Heart left ventricle (tissue), 16 donors: ENCODE data around the gene ARL5C. TPM values are rescaled to one million over a fixed set of nuclear protein-coding genes. Genes with fewer than 3 reads are reported as not detected.

Experiments used
- ATAC-seq, 4 donors: fragments of 200-7000 bp; cut with Tn5 transposase; one replicate each; pipeline ENCODE4 v1.9.1; 2020 to 2022; ENCODE audit warnings: moderate library complexity in 4 of 4, mild to moderate bottlenecking in 3 of 4, moderate number of reproducible peaks in 1 of 4
- DNase-seq, 5 donors: peaks; one replicate each; pipeline ENCODE4 v3.0.0-alpha.2; 2020
- H3K27ac ChIP-seq, 12 donors: fragments of 200-600 bp; sonication (generic) in 4 of 12; one replicate each; pipeline versions ENCODE4 v1.5.0 to v1.8.0; 2016 to 2022; ENCODE audit warnings: mild to moderate bottlenecking in 2 of 12
- H3K27me3 ChIP-seq, 9 donors: fragments of 200-600 bp; sonication (generic) in 2 of 9; one replicate each; pipeline versions ENCODE4 v1.5.1 to v1.8.0; 2016 to 2022; ENCODE audit warnings: mild to moderate bottlenecking in 3 of 9
- H3K36me3 ChIP-seq, 9 donors: fragments of 200-600 bp; sonication (generic) in 2 of 9; one replicate each; pipeline versions ENCODE4 v1.5.0 to v1.8.0; 2018 to 2022; ENCODE audit warnings: mild to moderate bottlenecking in 2 of 9
- H3K4me1 ChIP-seq, 12 donors: fragments of 200-600 bp; sonication (generic) in 4 of 12; one replicate each; pipeline versions ENCODE4 v1.5.0 to v1.8.0; 2016 to 2022; ENCODE audit warnings: mild to moderate bottlenecking in 3 of 12
- H3K4me3 ChIP-seq, 12 donors: fragments of 200-600 bp; sonication (generic) in 4 of 12; one replicate each; pipeline versions ENCODE4 v1.5.0 to v1.8.0; 2017 to 2022; ENCODE audit warnings: mild to moderate bottlenecking in 9 of 12, moderate library complexity in 4 of 12
- H3K9me3 ChIP-seq, 12 donors: fragments of 200-600 bp; sonication (generic) in 4 of 12; one replicate each; pipeline versions ENCODE4 v1.5.0 to v1.8.0; 2016 to 2022; ENCODE audit warnings: mild to moderate bottlenecking in 1 of 12
- CTCF ChIP-seq, 12 donors: fragments of 200-600 bp; sonication (generic) in 4 of 12; IDR thresholded peaks; one replicate each; pipeline versions ENCODE4 v1.5.0 to v1.8.0; 2018 to 2022; ENCODE audit warnings: antibody characterized with exemption in 12 of 12, mild to moderate bottlenecking in 5 of 12
- POLR2A ChIP-seq, 2 donors: fragments of 450-650 bp; IDR thresholded peaks; one replicate each; pipeline ENCODE4 v1.6.1; 2017; ENCODE audit warnings: antibody characterized with exemption in 2 of 2, mild to moderate bottlenecking in 2 of 2, moderate library complexity in 2 of 2
- WGBS, 4 donors: extraction: QIAGEN DNeasy Blood & Tissue Kit in 2 of 4; methylation state at CpG; one replicate each; pipeline versions ENCODE4 v1.1.5 to v1.1.7; 2013 to 2018; 5-methylcytosine and 5-hydroxymethylcytosine counted together
- intact Hi-C, 10 donors: fragments of 100-400 bp; cut with DNase I; formaldehyde crosslinking; loops; one replicate each; pipeline versions ENCODE4 v1.11.1 to v1.14.2; 2022
- polyA plus RNA-seq, 2 donors: library from polyadenylated mRNA; stranded (reverse); fragments of 200-250 nt; gene quantifications; one replicate each; pipeline ENCODE4 v1.2.3, GENCODE V29; 2013
- total RNA-seq, 9 donors: library from RNA; depleted of rRNA in 2 of 9; stranded (reverse); fragments of >200 nt in 2 of 9; fragmentation: NEBNext Ultra II Directional in 3 of 9; extraction: Animal tissue kit (Norgen Biotek cat#: 25700) in 3 of 9; gene quantifications; one replicate each; pipeline versions ENCODE4 v1.1.0 to v1.2.4, GENCODE V29; 2016 to 2023
- donor health status: ischemic (EF 13 %, LVEDD 7.1; RV severe dilation, severe dysfunction).
- donor health status: healthy with polysubstance abuse.
- donor health status: DM: no; HTN: yes; CAD: no.
- donor health status: DM: no; HTN: no; CAD: no.
- donor health status: ischemic (EF 25% LVEDD 6.9; RV normal size, moderate dysfunction).
- donor health status: ischemic (EF 25% LVEDD 5.7; RV mildly dilated, moderate dysfunction).
- donor health status: healthy.
- donor health status: DM: yes; HTN: yes; CAD: no.
- donor health status: ischemic (EF 35%, LVEDD 5.7; RV mildly dilated, moderate dysfunction).
- donor health status: nonischemic (EF 11% LVEDD 7.7; RV severe dilation, severe dysfunction).
- donor health status: DM: yes; HTN: yes; CAD: no.
- donor health status: PGD.
- donor health status: ischemic (EF 29% LVEDD 5.4; RV normal size, mild dysfunction).
- donor health status: nonischemic (EF 23%, LVEDD 6.1; RV moderate dilation, normal function).

Gene ARL5C
- total and polyA plus RNA-seq, 11 donors: not detected

GRCh38 chr17:39200070-39200879 is 34.3 kb upstream of the ARL5C start, which contains the start of gene RPL19:
Gene RPL19, plus strand, starts transcription at chr17:39200283. Its CDS starts 62 bp downstream, at chr17:39200345.
- 0% methylated on average over 24 to 52 of the region's 52 CpGs for WGBS, 4 donors
- H3K36me3 ChIP-seq: peaks cover 11 to 44% (median 42%) of the 10 kb centered on the region in 9 donors
- H3K4me1 ChIP-seq: peaks cover 0 to 51% (median 29%) of the 10 kb centered on the region in 12 donors
- DNase-seq (peak; percentile 76 to 89 (median 82)), ATAC-seq (peak; percentile 70 to 86 (median 80))
- peak within 1 kb of the TSS; percentile 71 to 99 (median 82) for H3K4me3 ChIP-seq
- TF ChIP-seq POLR2A (IDR thresholded peaks at IDR 0.05): peak in 1 of 2 donors; percentile 54
- TF ChIP-seq CTCF (IDR thresholded peaks at IDR 0.05): no peak
- no peaks in the 10 kb centered on the region for H3K27me3 ChIP-seq
- peak within 1 kb of the TSS; percentile 92 to 100 (median 98) for H3K27ac ChIP-seq
- intact Hi-C loops: no loop called here
- no peaks in the 10 kb centered on the region for H3K9me3 ChIP-seq

GRCh38 chr17:39199820-39200069 is 33.8 kb upstream of the ARL5C start:
- ATAC-seq: peak; percentile 70 to 92 (median 84)
- Histone ChIP-seq H3K9me3 (no peaks in the 10 kb centered on the region), H3K4me3 (peak overlapping the region; percentile 71 to 99 (median 82)), H3K27ac (peak overlapping the region; percentile 92 to 100 (median 98)), H3K4me1 (peaks cover 0 to 57% (median 33%) of the 10 kb centered on the region in 12 donors), H3K27me3 (no peaks in the 10 kb centered on the region), H3K36me3 (peaks cover 11 to 38% (median 36%) of the 10 kb centered on the region in 9 donors)
- DNase-seq: peak; percentile 90 to 94 (median 91)
- intact Hi-C loops: loop anchor here in 1 of 10 donors (1.0 kb wide), 1 partner anchor 32 kb away; no protein-coding TSS in a partner anchor
- TF ChIP-seq POLR2A (IDR thresholded peaks at IDR 0.05): no peak
- TF ChIP-seq CTCF (IDR thresholded peaks at IDR 0.05): no peak
- 0 to 1% (median 1%) methylated on average over 10 of the region's 10 CpGs for WGBS, 4 donors

DNA sequence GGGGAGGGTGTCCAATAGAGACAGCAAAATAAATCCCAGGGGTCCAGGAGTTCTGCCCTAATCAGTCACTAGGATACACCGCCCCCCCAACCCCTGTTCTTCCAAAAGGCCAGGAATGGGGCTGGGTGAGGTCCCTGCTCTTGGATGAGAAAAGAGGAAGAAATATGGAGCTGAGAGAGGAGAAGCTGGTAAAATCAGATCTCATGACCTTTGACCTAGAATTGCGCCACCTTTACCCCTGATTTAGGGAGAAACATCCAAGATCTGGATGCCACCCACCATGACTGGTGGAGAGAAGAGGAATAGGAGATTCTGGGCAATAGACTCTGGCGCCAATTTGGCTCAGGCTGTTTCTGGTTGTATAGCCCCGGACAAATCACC is 32.2 kb upstream of the ARL5C start:
- ATAC-seq: no peak
- no peak for TF ChIP-seq POLR2A (IDR thresholded peaks at IDR 0.05)
- no peak for TF ChIP-seq CTCF (IDR thresholded peaks at IDR 0.05)
- Histone ChIP-seq H3K27ac (peak overlapping the region in 10 of 12 donors; percentile 62 to 99 (median 76)), H3K9me3 (no peaks in the 10 kb centered on the region), H3K36me3 (peaks cover 0 to 26% (median 22%) of the 10 kb centered on the region in 9 donors), H3K4me1 (peaks cover 0 to 67% (median 35%) of the 10 kb centered on the region in 12 donors), H3K27me3 (no peaks in the 10 kb centered on the region), H3K4me3 (peak overlapping the region in 10 of 12 donors; percentile 73 to 92 (median 80))
- intact Hi-C loops: no loop called here
- no peak for DNase-seq
- WGBS, 4 donors: 81 to 90% (median 85%) methylated on average over 4 of the region's 4 CpGs

DNA sequence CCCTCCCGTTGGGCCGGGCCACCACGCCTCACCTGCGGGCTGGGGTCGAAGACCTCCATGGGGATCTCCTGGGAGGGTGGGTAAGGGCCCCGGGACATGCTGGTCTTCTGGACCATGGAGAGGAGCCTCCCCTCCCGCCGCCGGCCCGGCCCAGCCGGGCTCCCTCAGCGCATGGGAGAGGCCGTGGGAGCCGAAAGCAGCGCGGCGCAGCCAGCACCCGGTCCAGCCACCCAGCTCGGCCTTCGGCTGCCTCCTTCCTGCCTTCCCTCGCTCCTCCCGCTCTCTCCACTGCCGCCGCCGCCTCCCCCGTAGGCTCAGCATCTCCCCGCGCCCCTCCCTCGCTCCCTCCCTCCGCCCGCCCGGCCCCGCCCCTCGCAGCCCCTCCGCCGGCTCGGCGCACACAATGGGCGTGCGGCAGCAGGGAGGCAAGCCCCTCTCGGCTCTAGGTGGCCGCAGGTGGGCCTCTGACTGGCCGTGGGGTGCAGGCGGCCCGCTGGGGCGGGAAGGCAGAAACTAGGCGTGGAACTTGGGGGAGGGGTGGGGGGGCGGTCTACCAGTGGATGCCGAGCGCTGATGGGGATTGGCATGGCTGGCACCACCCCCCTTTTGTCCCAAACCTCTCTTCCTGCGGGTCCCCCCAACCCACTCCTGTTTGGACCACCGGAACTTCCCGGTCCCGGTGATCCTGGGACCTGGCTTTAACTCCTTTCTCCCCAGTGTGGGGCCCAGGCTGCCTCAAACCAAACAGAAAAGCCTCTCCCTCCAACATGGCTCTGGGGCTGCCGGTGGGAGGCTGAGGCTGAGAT is 31.6 kb upstream of the ARL5C start, which contains the start of gene CACNB1:
TSS of gene CACNB1 (minus strand) at position 290 of the 806 bp plus-strand sequence. CDS start at position 116, 174 bp downstream.
- intact Hi-C loops: no loop called here
- Histone ChIP-seq H3K4me3 (peak within 1 kb of the TSS; percentile 53 to 92 (median 80)), H3K27me3 (no peaks in the 10 kb centered on the region), H3K4me1 (peaks cover 0 to 67% (median 35%) of the 10 kb centered on the region in 12 donors), H3K9me3 (no peaks in the 10 kb centered on the region), H3K36me3 (peaks cover 0 to 26% (median 16%) of the 10 kb centered on the region in 9 donors), H3K27ac (peak within 1 kb of the TSS in 11 of 12 donors; percentile 18 to 99 (median 75))
- ATAC-seq (peak; percentile 6 to 73 (median 58)), DNase-seq (peak; percentile 80 to 89 (median 84))
- TF ChIP-seq POLR2A (IDR thresholded peaks at IDR 0.05) (peak in 1 of 2 donors; percentile 61), CTCF (IDR thresholded peaks at IDR 0.05) (no peak)
- 0 to 1% (median 0%) methylated on average over 14 to 55 of the region's 55 CpGs for WGBS, 4 donors
